Liver (tissue), 9 donors: ENCODE results near the gene SLC6A8. TPM values are rescaled to one million over a fixed set of nuclear protein-coding genes. Genes with fewer than 3 reads are reported as not detected.

Source experiments
- DNase-seq: peaks from one replicate; pipeline ENCODE4 v3.0.0-alpha.2; 2017; ENCODE audit warnings: low spot score
- H3K27ac ChIP-seq, 2 donors: one replicate each; pipeline ENCODE4 v1.7.0; 2013; ENCODE audit warnings: inconsistent platforms in 2 of 2, low read length in 2 of 2, control low read depth in 1 of 2, low read depth in 1 of 2, mild to moderate bottlenecking in 1 of 2
- H3K27me3 ChIP-seq, 4 donors: one replicate each; pipeline versions ENCODE4 v1.6.1 to v1.7.0; 2013; ENCODE audit warnings: low read length in 3 of 4, inconsistent platforms in 1 of 4, mild to moderate bottlenecking in 1 of 4, moderate library complexity in 1 of 4; ENCODE audit not compliant: control insufficient read depth in 4 of 4, insufficient read depth in 4 of 4
- H3K36me3 ChIP-seq, 4 donors: one replicate each; pipeline versions ENCODE4 v1.6.1 to v1.7.0; 2013; ENCODE audit warnings: low read length in 3 of 4, mild to moderate bottlenecking in 3 of 4, low read depth in 1 of 4, moderate library complexity in 1 of 4; ENCODE audit not compliant: control insufficient read depth in 4 of 4, insufficient read depth in 3 of 4
- H3K4me1 ChIP-seq, 4 donors: one replicate each; pipeline versions ENCODE4 v1.6.1 to v1.7.0; 2013; ENCODE audit warnings: low read length in 3 of 4, mild to moderate bottlenecking in 3 of 4, moderate library complexity in 1 of 4; ENCODE audit not compliant: control insufficient read depth in 4 of 4, insufficient read depth in 4 of 4
- H3K4me3 ChIP-seq, 3 donors: one replicate each; pipeline versions ENCODE4 v1.6.1 to v1.7.0; 2013; ENCODE audit warnings: low read length in 3 of 3, control low read depth in 1 of 3, low read depth in 1 of 3, mild to moderate bottlenecking in 1 of 3
- H3K9ac ChIP-seq, 2 donors: one replicate each; pipeline ENCODE4 v1.7.0; 2013; ENCODE audit warnings: low read length in 2 of 2, mild to moderate bottlenecking in 2 of 2, moderate library complexity in 2 of 2, control low read depth in 1 of 2, low read depth in 1 of 2
- H3K9me3 ChIP-seq, 4 donors: one replicate each; pipeline versions ENCODE4 v1.6.1 to v1.7.0; 2013; ENCODE audit warnings: low read length in 3 of 4; ENCODE audit not compliant: control insufficient read depth in 4 of 4
- ATF3 ChIP-seq: IDR thresholded peaks from 2 replicates; pipeline ENCODE4 v1.6.1; 2016; ENCODE audit warnings: antibody characterized with exemption
- CTCF ChIP-seq: fragments of 150-350 bp; IDR thresholded peaks from 2 replicates; pipeline ENCODE4 v1.5.1; 2017; ENCODE audit warnings: improper control_type of control experiment, low read depth, low read length; ENCODE audit not compliant: missing input control
- EGR1 ChIP-seq, 2 donors: IDR thresholded peaks; 2 replicates each; pipeline ENCODE4 v1.6.1; 2016 to 2018; ENCODE audit warnings: antibody characterized with exemption in 2 of 2, low read depth in 2 of 2
- FOXA1 ChIP-seq: IDR thresholded peaks from 2 replicates; pipeline ENCODE4 v1.6.1; 2016; ENCODE audit warnings: antibody characterized with exemption
- FOXA2 ChIP-seq: IDR thresholded peaks from 2 replicates; pipeline ENCODE4 v1.6.1; 2016; ENCODE audit warnings: antibody characterized with exemption
- GABPA ChIP-seq, 2 donors: IDR thresholded peaks in 1 of 2; conservative IDR thresholded peaks in 1 of 2; 2 replicates each; pipeline ENCODE4 v1.6.1; 2016; ENCODE audit warnings: antibody characterized with exemption in 2 of 2, mild to moderate bottlenecking in 1 of 2, moderate library complexity in 1 of 2
- HNF4A ChIP-seq, 2 donors: conservative IDR thresholded peaks; 2 replicates each; pipeline ENCODE4 v1.6.1; 2016; ENCODE audit warnings: antibody characterized with exemption in 2 of 2, mild to moderate bottlenecking in 2 of 2
- JUND ChIP-seq, 2 donors: IDR thresholded peaks; 2 replicates each; pipeline ENCODE4 v1.6.1; 2016; ENCODE audit warnings: antibody characterized with exemption in 2 of 2
- RAD21 ChIP-seq, 2 donors: IDR thresholded peaks; 2 replicates each; pipeline ENCODE4 v1.6.1; 2016; ENCODE audit warnings: antibody characterized with exemption in 2 of 2, mild to moderate bottlenecking in 2 of 2
- REST ChIP-seq: IDR thresholded peaks from 2 replicates; pipeline ENCODE4 v1.6.1; 2016; ENCODE audit warnings: antibody characterized with exemption, mild to moderate bottlenecking
- RXRA ChIP-seq, 2 donors: IDR thresholded peaks; 2 replicates each; pipeline ENCODE4 v1.6.1; 2017 to 2018; ENCODE audit warnings: antibody characterized with exemption in 2 of 2, mild to moderate bottlenecking in 1 of 2
- SP1 ChIP-seq: IDR thresholded peaks from 2 replicates; pipeline ENCODE4 v1.6.1; 2018; ENCODE audit warnings: antibody characterized with exemption, mild to moderate bottlenecking
- TAF1 ChIP-seq: conservative IDR thresholded peaks from 2 replicates; pipeline ENCODE4 v1.6.1; 2016; ENCODE audit warnings: antibody characterized with exemption, mild to moderate bottlenecking
- YY1 ChIP-seq: IDR thresholded peaks from 2 replicates; pipeline ENCODE4 v1.6.1; 2016; ENCODE audit warnings: antibody characterized with exemption, mild to moderate bottlenecking
- ZBTB33 ChIP-seq: IDR thresholded peaks from 2 replicates; pipeline ENCODE4 v1.6.1; 2016; ENCODE audit warnings: antibody characterized with exemption
- WGBS: extraction: QIAGEN DNeasy Blood & Tissue Kit; methylation state at CpG from one replicate; pipeline ENCODE4 v1.1.7; 2013; 5-methylcytosine and 5-hydroxymethylcytosine counted together
- polyA plus RNA-seq, 2 donors: library from polyadenylated mRNA; stranded (reverse) in 1 of 2; unstranded in 1 of 2; fragments of 200-250 nt in 1 of 2; fragments of >200 nt in 1 of 2; fragmentation: Nextera tagmentation in 1 of 2; extraction: Ambion mirVana in 1 of 2; gene quantifications; one replicate each; pipeline versions ENCODE4 v1.2.1 to v1.2.3, GENCODE V29; 2013 to 2015
- total RNA-seq, 2 donors: library from RNA; depleted of rRNA; stranded (reverse); fragments of >200 nt; gene quantifications; one replicate each; pipeline ENCODE4 v1.2.3, GENCODE V29; 2014
- donor health status: healthy.
- donor health status: healthy.
- donor health status: healthy.
- donor health status: healthy.
- donor health status: healthy.

The SLC6A8 gene
- total and polyA plus RNA-seq, 4 donors, result 0.25 to 44.4 (median 1.4) TPM

- TF ChIP-seq FOXA1, result no peak
- no peak for TF ChIP-seq JUND (IDR thresholded peaks at IDR 0.05)
- no peak for TF ChIP-seq YY1
- no peak for TF ChIP-seq REST
Observed at GRCh38 chrX:153673428-153674218, 14.1 kb upstream of the SLC6A8 start, which contains the start of gene PNCK (continued).

GRCh38 chrX:153674219-153674851 lies 13.4 kb upstream of the SLC6A8 start:
- no peak for TF ChIP-seq TAF1
- no peak for TF ChIP-seq FOXA2
- TF ChIP-seq ZBTB33, result no peak
- no peak for TF ChIP-seq HNF4A (conservative IDR thresholded peaks at IDR 0.05)
- no peak for TF ChIP-seq SP1
- no peak for TF ChIP-seq ATF3
- no peak for TF ChIP-seq EGR1 (IDR thresholded peaks at IDR 0.05; ENCODE audit: low read depth in 2 of 2)
- TF ChIP-seq CTCF, result no peak
- no peak for TF ChIP-seq RXRA (IDR thresholded peaks at IDR 0.05)
- no peak for TF ChIP-seq REST
- TF ChIP-seq GABPA (IDR thresholded peaks at IDR 0.05 in 1 of 2, conservative IDR thresholded peaks at IDR 0.05 in 1 of 2), result no peak
- no peak for TF ChIP-seq FOXA1
- no peak for TF ChIP-seq JUND (IDR thresholded peaks at IDR 0.05)
- TF ChIP-seq RAD21 (IDR thresholded peaks at IDR 0.05), result no peak
- H3K9me3 ChIP-seq, result no peaks in the 10 kb centered on the region
- peaks cover 0 to 5% (median 0%) of the 10 kb centered on the region in 4 donors for H3K27me3 ChIP-seq
- no peak for DNase-seq
- no peak overlapping the region for H3K4me3 ChIP-seq
- no peaks in the 10 kb centered on the region for H3K36me3 ChIP-seq
- WGBS, result 63% methylated on average over 27 of the region's 27 CpGs
- H3K4me1 ChIP-seq, result no peaks in the 10 kb centered on the region
- H3K9ac ChIP-seq, result no peak overlapping the region
- H3K27ac ChIP-seq, result no peak overlapping the region
